H1 (cell line): ENCODE data around the gene TRIM5. TPM values are rescaled to one million over a fixed set of nuclear protein-coding genes. Genes with fewer than 3 reads are reported as not detected.

ENCODE experiments used
- CTCF ChIA-PET: fragments of 300-600 bp; sonication (Branson Sonifier 250); formaldehyde crosslinking; loops from one replicate; lab custom pipeline; 2021; ENCODE audit not compliant: partially characterized antibody; lab: Charles Lee
- POLR2A ChIA-PET: fragments of 300-600 bp; sonication (Branson Sonifier 250); formaldehyde crosslinking; loops from one replicate; lab custom pipeline; 2021; ENCODE audit warnings: inconsistent platforms; ENCODE audit not compliant: partially characterized antibody; lab: Charles Lee
- DNase-seq, 2 experiments: peaks; one replicate each; pipeline versions ENCODE4 v3.0.0 to v3.0.0-alpha.2; 2010 to 2022; ENCODE audit warnings: low spot score in 2 of 2, low read depth in 1 of 2, mixed read lengths in 1 of 2
- FAIRE-seq: peaks from 2 replicates; lab custom pipeline; 2011; peaks lifted over from hg19 to GRCh38; lab: Jason Lieb, UNC
- H2AFZ ChIP-seq: 2 replicates; pipeline ENCODE4 v1.8.1; 2012; ENCODE audit warnings: low read length, inconsistent platforms
- H2AK5ac ChIP-seq: 2 replicates; pipeline ENCODE4 v1.6.1; 2013; ENCODE audit warnings: low read depth, low read length
- H2BK120ac ChIP-seq: replicated peaks from 2 replicates; pipeline ENCODE3; 2013; ENCODE audit warnings: low read depth, low read length, inconsistent platforms
- H2BK12ac ChIP-seq: 2 replicates; pipeline ENCODE4 v1.6.1; 2013; ENCODE audit warnings: low read depth, low read length
- H2BK15ac ChIP-seq: 2 replicates; pipeline ENCODE4 v1.6.1; 2013; ENCODE audit warnings: low read length
- H2BK20ac ChIP-seq: 2 replicates; pipeline ENCODE4 v1.6.1; 2013; ENCODE audit warnings: low read length
- H2BK5ac ChIP-seq: 2 replicates; pipeline ENCODE4 v1.6.1; 2013; ENCODE audit warnings: low read depth, low read length
- H3K14ac ChIP-seq: 2 replicates; pipeline ENCODE4 v1.6.1; 2013; ENCODE audit warnings: inconsistent platforms; ENCODE audit not compliant: insufficient read length
- H3K18ac ChIP-seq: 2 replicates; pipeline ENCODE4 v1.6.1; 2013; ENCODE audit warnings: low read length; ENCODE audit errors: extremely low read depth
- H3K23ac ChIP-seq: 2 replicates; pipeline ENCODE4 v1.6.1; 2013; ENCODE audit warnings: inconsistent platforms; ENCODE audit not compliant: insufficient read length
- H3K23me2 ChIP-seq: 2 replicates; pipeline ENCODE4 v1.6.1; 2013; ENCODE audit warnings: low read depth, low read length
- H3K27ac ChIP-seq: 2 replicates; pipeline ENCODE4 v1.6.1; 2011; ENCODE audit warnings: low read depth, low read length, inconsistent platforms
- H3K27me3 ChIP-seq, 4 experiments: replicated peaks in 1 of 4; 1 replicate in 1 of 4; 2 replicates in 3 of 4; pipeline versions ENCODE4 v1.6.1 to v1.8.1; 2011 to 2013; ENCODE audit warnings: low read length in 3 of 4, mild to moderate bottlenecking in 3 of 4, inconsistent platforms in 2 of 4, mixed read lengths in 2 of 4, moderate library complexity in 1 of 4; ENCODE audit not compliant: control insufficient read depth in 3 of 4, insufficient read depth in 3 of 4; ENCODE audit errors: extremely low read depth in 1 of 4
- H3K36me3 ChIP-seq, 4 experiments: 2 replicates each; pipeline versions ENCODE4 v1.6.1 to v1.8.1; 2011 to 2013; ENCODE audit warnings: mild to moderate bottlenecking in 4 of 4, low read length in 3 of 4, moderate library complexity in 2 of 4, control low read depth in 1 of 4, inconsistent platforms in 1 of 4; ENCODE audit not compliant: insufficient read depth in 4 of 4, control insufficient read depth in 2 of 4
- H3K4ac ChIP-seq: replicated peaks from 2 replicates; pipeline ENCODE3; 2013; ENCODE audit warnings: low read length, low read depth, mixed read lengths, inconsistent platforms; ENCODE audit not compliant: insufficient read length
- H3K4me1 ChIP-seq, 4 experiments: replicated peaks in 1 of 4; 1 replicate in 1 of 4; 2 replicates in 3 of 4; pipeline versions ENCODE4 v1.6.1 to v1.8.1; 2011 to 2013; ENCODE audit warnings: low read length in 3 of 4, inconsistent platforms in 2 of 4, mixed read lengths in 1 of 4; ENCODE audit not compliant: insufficient read depth in 4 of 4, control insufficient read depth in 3 of 4
- H3K4me2 ChIP-seq, 2 experiments: 2 replicates each; pipeline versions ENCODE4 v1.6.1 to v1.8.1; 2011 to 2013; ENCODE audit warnings: low read depth in 2 of 2, low read length in 2 of 2, control low read depth in 1 of 2, inconsistent platforms in 1 of 2, mild to moderate bottlenecking in 1 of 2; ENCODE audit not compliant: insufficient read depth in 1 of 2
- H3K4me3 ChIP-seq, 4 experiments: fragments of 200-600, 300-600 bp in 1 of 4; sonication (generic), shearing (Covaris generic), sonication (Bioruptor Twin) in 1 of 4; 2 replicates each; pipeline versions ENCODE4 v1.5.1 to v1.8.1; 2011 to 2016; ENCODE audit warnings: low read length in 4 of 4, low read depth in 3 of 4, control low read depth in 2 of 4, inconsistent platforms in 2 of 4, mild to moderate bottlenecking in 2 of 4, mixed read lengths in 1 of 4, moderate library complexity in 1 of 4; ENCODE audit not compliant: insufficient read depth in 2 of 4; ENCODE audit errors: extremely low read depth in 1 of 4
- H3K56ac ChIP-seq: replicated peaks from 2 replicates; pipeline ENCODE3; 2013; ENCODE audit warnings: low read depth, mild to moderate bottlenecking, mixed read lengths, low read length, inconsistent platforms; ENCODE audit not compliant: insufficient read length
- H3K79me1 ChIP-seq: 2 replicates; pipeline ENCODE4 v1.6.1; 2013; ENCODE audit warnings: low read depth, low read length, control low read depth
- H3K79me2 ChIP-seq, 2 experiments: 2 replicates each; pipeline versions ENCODE4 v1.6.1 to v1.8.1; 2012 to 2013; ENCODE audit warnings: low read length in 2 of 2, mild to moderate bottlenecking in 2 of 2, inconsistent platforms in 1 of 2; ENCODE audit not compliant: insufficient read depth in 2 of 2, control insufficient read depth in 1 of 2
- H3K9ac ChIP-seq, 4 experiments: replicated peaks in 1 of 4; 1 replicate in 1 of 4; 2 replicates in 3 of 4; pipeline versions ENCODE4 v1.6.1 to v1.8.1; 2011 to 2013; ENCODE audit warnings: low read depth in 3 of 4, low read length in 3 of 4, control low read depth in 2 of 4, mild to moderate bottlenecking in 2 of 4, moderate library complexity in 2 of 4, inconsistent platforms in 1 of 4; ENCODE audit errors: extremely low read depth in 1 of 4
- H3K9me3 ChIP-seq, 2 experiments: 2 replicates each; pipeline versions ENCODE4 v1.6.1 to v1.8.1; 2012 to 2013; ENCODE audit warnings: mild to moderate bottlenecking in 2 of 2, moderate library complexity in 2 of 2, control low read depth in 1 of 2, inconsistent platforms in 1 of 2, low read depth in 1 of 2, low read length in 1 of 2, mixed read lengths in 1 of 2; ENCODE audit not compliant: insufficient read depth in 2 of 2
- H4K20me1 ChIP-seq, 2 experiments: replicated peaks in 1 of 2; 2 replicates each; pipeline versions ENCODE3 to v1.8.1; 2011 to 2013; ENCODE audit warnings: inconsistent platforms in 2 of 2, low read length in 2 of 2, mild to moderate bottlenecking in 1 of 2; ENCODE audit not compliant: insufficient read depth in 2 of 2, control insufficient read depth in 1 of 2
- H4K5ac ChIP-seq: 2 replicates; pipeline ENCODE4 v1.6.1; 2013; ENCODE audit warnings: low read length, low read depth, mixed read lengths, inconsistent platforms; ENCODE audit not compliant: insufficient read length
- H4K8ac ChIP-seq: 2 replicates; pipeline ENCODE4 v1.8.0; 2013; ENCODE audit warnings: mild to moderate bottlenecking, moderate library complexity, low read length, inconsistent platforms; ENCODE audit not compliant: insufficient read depth; ENCODE audit errors: extremely low read depth
- H4K91ac ChIP-seq: replicated peaks from 2 replicates; pipeline ENCODE3; 2013; ENCODE audit warnings: low read length, mixed read lengths, inconsistent platforms; ENCODE audit not compliant: insufficient read length
- HDAC6 ChIP-seq: IDR thresholded peaks from one replicate; pipeline ENCODE4 v1.7.1; 2012; ENCODE audit warnings: low read depth, mild to moderate bottlenecking, inconsistent platforms, low read length, moderate library complexity
- WGBS, 2 experiments: shearing (Covaris generic) in 1 of 2; methylation state at CpG; one replicate each; pipeline versions ENCODE4 v1.1.6 to v1.1.7; 2013 to 2015; ENCODE audit warnings: low lambda C conversion rate in 2 of 2, mixed read lengths in 2 of 2, inconsistent platforms in 1 of 2, low coverage in 1 of 2, missing lambda C conversion rate in 1 of 2; ENCODE audit not compliant: insufficient replicate concordance in 2 of 2, insufficient coverage in 1 of 2, insufficient read length in 1 of 2; ENCODE audit errors: extremely low coverage in 1 of 2, missing lambda C conversion rate in 1 of 2; 5-methylcytosine and 5-hydroxymethylcytosine counted together
- polyA plus RNA-seq, 7 experiments: library from polyadenylated mRNA; depleted of rRNA in 3 of 7; stranded (reverse) in 5 of 7; unstranded in 2 of 7; fragments of >200 nt in 5 of 7; fragments of 200-250 nt in 2 of 7; gene quantifications; 1 replicate in 5 of 7; 2 replicates in 1 of 7; 4 replicates in 1 of 7; pipeline versions ENCODE4 v1.2.1 to v1.2.3, GENCODE V29; 2011 to 2013; ENCODE audit warnings: missing spikeins in 2 of 7, mixed read lengths in 2 of 7
- total RNA-seq: library from RNA; stranded (reverse); fragmentation: NEBNext Ultra II Directional; extraction: Animal tissue kit (Norgen Biotek cat#: 25700); gene quantifications from 2 replicates; pipeline ENCODE4 v1.2.1, GENCODE V29; 2021
- TF ChIP-seq, protein P1 (sequence below): IDR thresholded peaks from 2 replicates; pipeline ENCODE4 v1.6.1; 2012; ENCODE audit warnings: inconsistent platforms

Gene TRIM5
- total and polyA plus RNA-seq, 2 of the 8 experiments (the other 6 are each of a cell fraction or from before 2014, with no cell fraction given), result 23.5 to 35.5 TPM

DNA sequence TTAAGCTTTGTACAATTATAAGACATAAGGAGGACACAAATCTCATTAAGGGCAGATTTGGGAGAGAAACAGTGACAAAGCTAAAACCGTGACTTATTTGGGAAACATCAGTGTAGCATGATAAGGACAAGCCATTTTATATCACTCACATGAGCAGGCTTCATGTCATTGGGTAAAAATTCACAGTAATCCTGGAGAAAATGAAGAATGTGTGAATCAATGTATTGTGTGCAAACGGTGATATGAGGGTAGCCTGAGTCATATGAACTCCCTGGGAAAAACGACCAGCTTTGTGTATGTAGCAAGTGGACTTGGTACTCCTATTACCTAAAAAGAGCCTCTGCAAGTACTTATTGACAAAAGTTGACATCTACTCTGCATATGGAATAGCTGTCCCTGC, 66.1 kb downstream of the TRIM5 start:
- Histone ChIP-seq H2BK15ac (no peak overlapping the region), H2BK12ac (no peak overlapping the region), H3K4me2 (no peak overlapping the region), H2BK5ac (no peak overlapping the region), H3K27me3 (no peaks in the 10 kb centered on the region), H2BK120ac (no peak overlapping the region), H4K20me1 (no peaks in the 10 kb centered on the region), H3K23me2 (no peaks in the 10 kb centered on the region), H3K4me1 (peaks cover 0 to 8% (median 4%) of the 10 kb centered on the region in 4 experiments; a peak in 3 of 7 replicates), H3K79me2 (no peaks in the 10 kb centered on the region), H3K4me3 (no peak overlapping the region), H3K9me3 (no peaks in the 10 kb centered on the region), H3K9ac (no peak overlapping the region), H3K56ac (no peak overlapping the region), H4K91ac (no peak overlapping the region), H2AFZ (no peak overlapping the region), H4K5ac (no peak overlapping the region), H3K36me3 (no peaks in the 10 kb centered on the region), H3K14ac (no peak overlapping the region), H3K18ac (no peak overlapping the region), H3K23ac (no peak overlapping the region), H4K8ac (no peak overlapping the region), H2BK20ac (no peak overlapping the region), H3K27ac (no peak overlapping the region), H3K4ac (no peak overlapping the region), H3K79me1 (no peaks in the 10 kb centered on the region), H2AK5ac (no peak overlapping the region)
- ChIA-PET CTCF (interaction anchor here (0.9 to 2.9 kb wide), 3 partner anchors 9 to 188 kb away, joined by 4 to 15 read pairs (median 6); no protein-coding TSS in a partner anchor), POLR2A (interaction anchor here (1.0 kb wide), 1 partner anchor 23 kb away, joined by 3 read pairs; the partner anchor contains the start of gene TRIM6)
- no peak for DNase-seq
- TF ChIP-seq, protein P1, sequence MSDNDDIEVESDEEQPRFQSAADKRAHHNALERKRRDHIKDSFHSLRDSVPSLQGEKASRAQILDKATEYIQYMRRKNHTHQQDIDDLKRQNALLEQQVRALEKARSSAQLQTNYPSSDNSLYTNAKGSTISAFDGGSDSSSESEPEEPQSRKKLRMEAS, result no peak
- no peak for TF ChIP-seq HDAC6
- FAIRE-seq, result no peak
- 87% methylated on average over 3 of the region's 3 CpGs; no CpG with 5 or more reads in 1 of the 2 experiments for WGBS, 2 experiments

Other genes with a start within 250 kb of the TRIM5 start
- not detected in 2 replicates for gene OR51I1, start 243.6 kb downstream of the TRIM5 start, total RNA-seq
- not detected in 2 replicates for gene OR51I1, start 243.6 kb downstream of the TRIM5 start, polyA plus RNA-seq (2011; rRNA removed)
- not detected in 2 replicates for gene OR51I2, start 235.8 kb downstream of the TRIM5 start, total RNA-seq
- not detected in 2 replicates for gene OR51I2, start 235.8 kb downstream of the TRIM5 start, polyA plus RNA-seq (2011; rRNA removed)
- not detected in 2 replicates for gene OR52D1, start 196.4 kb downstream of the TRIM5 start, total RNA-seq
- gene OR52D1, start 196.4 kb downstream of the TRIM5 start, polyA plus RNA-seq (2011; rRNA removed), result not detected in 2 replicates
- not detected in 2 replicates for gene UBQLN3, start 175.1 kb downstream of the TRIM5 start, total RNA-seq
- gene UBQLN3, start 175.1 kb downstream of the TRIM5 start, polyA plus RNA-seq (2011; rRNA removed), result not detected in 2 replicates
- not detected in 2 replicates for gene UBQLNL, start 168.4 kb downstream of the TRIM5 start, total RNA-seq
- gene UBQLNL, start 168.4 kb downstream of the TRIM5 start, polyA plus RNA-seq (2011; rRNA removed), result 0.22 and 0.35 TPM in 2 replicates
- not detected in 2 replicates for gene OR52H1, start 136.5 kb downstream of the TRIM5 start, total RNA-seq
- 0.09 TPM in 2 replicates for gene OR52H1, start 136.5 kb downstream of the TRIM5 start, polyA plus RNA-seq (2011; rRNA removed)
- not detected in 2 replicates for gene OR52B6, start 104.2 kb downstream of the TRIM5 start, total RNA-seq
- not detected in 2 replicates for gene OR52B6, start 104.2 kb downstream of the TRIM5 start, polyA plus RNA-seq (2011; rRNA removed)
- gene TRIM6, start 88.4 kb downstream of the TRIM5 start, total RNA-seq, result 20.6 and 21.6 TPM in 2 replicates
- 21.8 and 23.3 TPM in 2 replicates for gene TRIM6, start 88.4 kb downstream of the TRIM5 start, polyA plus RNA-seq (2011; rRNA removed)
- 0.63 and 0.76 TPM in 2 replicates for gene TRIM34, start 60.1 kb downstream of the TRIM5 start, total RNA-seq
- gene TRIM34, start 60.1 kb downstream of the TRIM5 start, polyA plus RNA-seq (2011; rRNA removed), result 2.6 and 5.8 TPM in 2 replicates
- 56.0 and 57.4 TPM in 2 replicates for gene TRIM22, start 4.7 kb upstream of the TRIM5 start, total RNA-seq
- 42.9 and 82.7 TPM in 2 replicates for gene TRIM22, start 4.7 kb upstream of the TRIM5 start, polyA plus RNA-seq (2011; rRNA removed)
- gene OR56B1, start 51.4 kb upstream of the TRIM5 start, total RNA-seq, result not detected in 2 replicates
- gene OR56B1, start 51.4 kb upstream of the TRIM5 start, polyA plus RNA-seq (2011; rRNA removed), result 0.08 and 0.20 TPM in 2 replicates
- gene OR52N4, start 69.2 kb upstream of the TRIM5 start, total RNA-seq, result not detected in 2 replicates
- 3.5 and 3.7 TPM in 2 replicates for gene OR52N4, start 69.2 kb upstream of the TRIM5 start, polyA plus RNA-seq (2011; rRNA removed)
- not detected in 2 replicates for gene OR52N5, start 98.3 kb upstream of the TRIM5 start, total RNA-seq
- gene OR52N5, start 98.3 kb upstream of the TRIM5 start, polyA plus RNA-seq (2011; rRNA removed), result 0.06 and 0.12 TPM in 2 replicates
- not detected in 2 replicates for gene OR52N1, start 106.2 kb upstream of the TRIM5 start, total RNA-seq
- 0.09 TPM in 1 of 2 replicates, not detected in the other for gene OR52N1, start 106.2 kb upstream of the TRIM5 start, polyA plus RNA-seq (2011; rRNA removed)
- gene OR52N2, start 123.8 kb upstream of the TRIM5 start, total RNA-seq, result 0.33 and 0.39 TPM in 2 replicates
- 3.8 and 4.8 TPM in 2 replicates for gene OR52N2, start 123.8 kb upstream of the TRIM5 start, polyA plus RNA-seq (2011; rRNA removed)
- gene OR52E6, start 156.8 kb upstream of the TRIM5 start, total RNA-seq, result not detected in 2 replicates
- 0.14 TPM in 1 of 2 replicates, not detected in the other for gene OR52E6, start 156.8 kb upstream of the TRIM5 start, polyA plus RNA-seq (2011; rRNA removed)
- not detected in 2 replicates for gene OR52E8, start 172.6 kb upstream of the TRIM5 start, total RNA-seq
- not detected in 2 replicates for gene OR52E8, start 172.6 kb upstream of the TRIM5 start, polyA plus RNA-seq (2011; rRNA removed)
- gene OR52E4, start 195.6 kb upstream of the TRIM5 start, total RNA-seq, result not detected in 2 replicates
- not detected in 2 replicates for gene OR52E4, start 195.6 kb upstream of the TRIM5 start, polyA plus RNA-seq (2011; rRNA removed)
- not detected in 2 replicates for gene OR52E5, start 208.1 kb upstream of the TRIM5 start, total RNA-seq
- not detected in 2 replicates for gene OR52E5, start 208.1 kb upstream of the TRIM5 start, polyA plus RNA-seq (2011; rRNA removed)